ENCODE measurements around the gene WDR5.

The WDR5 gene

DNA sequence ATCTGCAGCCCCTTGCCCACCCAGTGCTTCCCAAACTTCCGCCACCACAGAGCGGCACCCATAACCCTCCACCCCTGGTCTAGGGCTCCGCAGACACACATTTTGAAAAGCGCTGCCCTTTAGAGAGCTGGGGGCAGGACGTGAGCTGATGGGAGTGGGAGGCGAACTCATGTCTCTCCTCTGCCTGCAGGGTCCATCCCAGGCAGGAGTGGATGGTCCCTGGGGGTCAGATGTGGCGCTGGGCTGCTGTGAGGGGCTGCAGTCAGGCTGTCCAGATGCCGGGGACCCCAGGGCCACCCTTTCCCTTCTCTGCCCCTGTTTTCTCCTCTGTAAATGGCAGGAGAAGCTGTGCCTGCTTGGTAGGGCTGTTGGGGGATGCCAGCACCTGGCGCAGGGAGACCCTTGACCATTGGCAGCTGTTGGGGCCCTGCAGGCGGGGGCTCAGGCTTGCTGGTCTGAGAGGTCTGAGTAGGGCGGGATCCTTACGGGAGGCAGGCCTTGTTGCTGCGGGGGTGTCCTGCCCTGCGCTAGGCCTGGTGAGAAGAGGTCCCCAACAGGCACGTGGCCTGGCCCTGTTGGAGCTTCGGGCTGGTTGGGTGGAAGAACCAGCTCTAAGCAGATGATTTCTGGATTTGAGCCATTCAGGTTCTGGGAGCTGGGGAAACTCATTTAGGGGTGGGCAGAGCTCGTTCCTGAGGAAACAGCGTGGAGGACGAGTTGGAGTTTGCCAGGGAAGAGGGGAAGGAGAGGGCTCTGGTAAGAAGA lies 38.8 kb downstream of the WDR5 start:
- no peak for DNase-seq

DNA sequence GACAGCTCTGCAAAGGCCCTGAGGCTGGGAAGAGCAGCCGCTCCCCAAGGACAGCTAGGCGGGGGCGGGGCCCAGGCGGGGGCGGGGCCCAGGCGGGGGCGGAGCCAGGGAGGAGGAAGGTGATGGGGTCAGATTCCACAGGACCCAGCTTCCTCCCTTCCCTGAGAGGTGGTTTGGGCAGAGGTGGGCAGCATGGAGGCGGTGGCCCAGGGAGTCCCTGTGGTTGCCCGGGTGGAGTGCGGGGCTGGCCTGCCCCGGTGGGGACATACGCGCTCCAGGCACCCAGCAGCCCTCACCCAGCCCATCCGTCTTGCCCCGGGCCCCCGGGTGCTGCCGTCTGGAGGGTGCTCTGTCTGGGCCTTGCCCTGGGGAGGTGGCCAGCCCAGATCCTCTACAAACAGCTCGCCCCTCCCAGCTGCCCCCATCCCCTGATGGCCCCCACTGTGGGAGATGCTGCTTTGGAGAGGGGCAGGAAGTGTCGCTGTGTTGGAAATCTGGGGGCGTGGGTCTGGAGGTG lies 39.5 kb downstream of the WDR5 start:
- no peak for DNase-seq

DNA sequence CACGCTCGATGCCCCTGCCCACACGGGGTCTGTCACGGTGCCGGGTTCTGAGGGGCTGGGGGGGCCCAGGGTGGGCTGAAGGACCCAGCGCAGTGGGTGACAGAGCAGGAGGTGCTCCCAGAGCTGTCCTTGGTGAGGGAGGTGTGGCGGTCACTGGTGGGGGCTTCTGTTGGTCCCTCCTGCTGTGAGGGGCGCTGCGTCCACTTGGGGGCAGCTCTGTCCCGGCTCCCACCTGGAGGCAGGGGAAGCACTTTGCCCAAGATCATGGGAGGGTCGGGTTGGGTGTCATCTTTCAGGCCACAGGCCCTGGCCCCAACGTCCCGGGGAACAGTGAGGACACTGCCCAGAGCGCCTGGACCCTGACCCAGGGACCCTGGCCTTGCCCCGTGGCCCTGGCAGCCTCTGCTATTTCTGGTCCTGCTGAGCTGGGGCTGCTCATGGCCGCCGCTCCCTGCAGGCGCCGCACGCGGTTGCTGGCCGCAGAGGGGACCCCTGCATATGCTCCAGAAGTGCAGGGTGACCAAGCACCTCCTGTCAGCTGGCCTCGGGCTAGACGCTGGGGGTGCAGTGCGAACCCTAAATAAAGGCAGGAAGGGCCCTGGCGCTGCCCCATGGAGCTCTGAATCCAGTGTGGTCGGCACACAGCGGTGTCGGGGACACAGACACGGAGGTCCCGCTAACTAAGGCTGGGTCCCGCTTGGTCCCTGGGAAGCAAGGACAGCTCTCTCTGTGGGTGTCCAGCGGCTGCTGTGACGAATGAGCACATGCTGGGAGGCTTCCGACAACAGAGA lies 40.1 kb downstream of the WDR5 start:
- DNase-seq: no peak

DNA sequence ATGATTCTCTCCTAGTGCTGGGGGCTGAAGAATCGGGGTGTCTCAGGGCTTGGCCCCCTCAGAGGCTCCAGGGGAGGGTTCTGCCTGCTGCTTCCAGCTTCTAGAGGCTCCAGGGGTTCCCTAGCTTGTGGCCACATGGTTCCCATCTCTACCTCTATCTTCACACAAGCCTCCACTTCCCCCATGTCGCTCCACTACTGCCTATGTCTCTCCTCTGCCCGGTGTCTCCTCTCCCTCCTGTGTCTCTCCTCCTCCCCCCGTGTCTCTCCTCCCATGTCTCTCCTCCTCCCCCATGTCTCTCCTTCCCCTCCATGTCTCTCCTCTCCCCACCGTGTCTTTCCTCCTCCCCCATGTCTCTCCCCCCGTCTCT lies 40.7 kb downstream of the WDR5 start:
- no peak for DNase-seq

DNA sequence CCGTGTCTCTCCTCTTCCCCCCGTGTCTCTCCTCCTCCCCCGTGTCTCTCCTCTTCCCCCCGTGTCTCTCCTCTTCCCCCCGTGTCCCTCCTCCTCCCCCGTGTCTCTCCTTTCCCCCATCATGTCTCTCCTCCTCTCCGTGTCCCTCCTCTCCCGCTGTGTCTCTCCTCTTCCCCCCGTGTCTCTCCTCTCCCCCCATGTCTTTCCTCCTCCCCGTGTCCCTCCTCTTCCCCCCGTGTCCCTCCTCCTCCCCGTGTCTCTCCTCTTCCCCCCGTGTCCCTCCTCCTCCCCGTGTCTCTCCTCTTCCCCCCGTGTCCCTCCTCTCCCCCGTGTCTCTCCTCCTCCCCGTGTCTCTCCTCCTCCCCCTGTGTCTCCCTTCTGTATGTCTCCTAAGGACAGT lies 41.3 kb downstream of the WDR5 start:
- DNase-seq: no peak

DNA sequence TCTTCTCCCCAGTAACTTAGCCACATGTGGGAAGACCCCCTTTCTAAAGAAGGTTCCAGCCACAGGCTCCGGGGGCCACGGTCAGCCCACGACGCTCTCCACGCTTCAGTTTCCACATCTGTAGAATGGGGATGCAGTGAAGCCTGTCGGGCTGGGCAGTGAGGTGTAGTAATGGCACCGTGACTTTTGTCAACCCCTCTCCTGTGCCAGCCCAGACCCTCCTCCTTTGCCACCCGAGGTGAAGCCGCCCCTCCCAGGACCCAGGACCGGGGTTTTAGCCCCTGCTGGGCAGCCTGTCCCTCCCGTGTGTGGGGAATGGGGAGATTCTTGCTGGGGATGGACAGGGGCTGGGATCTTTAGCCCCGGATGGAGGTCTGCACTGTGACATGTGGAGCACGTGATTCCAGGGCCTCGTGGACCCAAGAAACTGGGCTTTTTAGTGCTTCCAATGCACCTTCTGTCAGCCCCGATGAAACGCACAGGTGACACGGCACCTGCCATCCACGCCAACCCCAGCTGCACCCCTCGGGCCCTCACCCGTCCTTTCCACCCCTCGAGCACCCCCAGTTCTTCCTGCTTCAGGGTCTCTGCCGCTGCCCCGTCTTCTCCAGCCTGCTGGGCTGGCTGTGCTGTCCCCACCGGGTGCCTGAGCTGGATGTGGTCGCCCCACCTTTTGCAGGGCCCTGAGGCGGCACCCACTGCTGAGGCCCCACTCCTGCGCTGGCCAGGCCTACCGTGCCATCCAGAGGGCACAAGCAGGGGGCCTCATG lies 41.9 kb downstream of the WDR5 start:
- no peak for DNase-seq

DNA sequence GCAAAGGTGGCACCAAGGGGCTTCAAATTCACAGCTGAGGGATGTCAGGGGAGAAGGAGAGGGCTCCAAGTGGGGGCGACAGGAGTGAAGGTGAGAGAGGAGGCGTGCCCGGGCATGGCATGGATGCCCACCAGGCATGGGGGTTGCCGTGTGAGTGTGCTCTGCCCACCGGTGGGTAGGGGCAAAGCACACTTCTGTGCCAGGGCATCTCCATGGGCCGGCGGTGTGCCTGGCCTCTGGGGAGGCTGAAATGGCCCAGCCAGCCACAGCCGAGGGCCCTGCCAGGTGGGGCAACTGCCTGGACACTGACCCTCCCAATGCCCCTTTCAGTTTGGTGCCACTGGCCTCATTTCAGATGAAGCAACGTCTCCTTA lies 42.5 kb downstream of the WDR5 start:
- DNase-seq: no peak

DNA sequence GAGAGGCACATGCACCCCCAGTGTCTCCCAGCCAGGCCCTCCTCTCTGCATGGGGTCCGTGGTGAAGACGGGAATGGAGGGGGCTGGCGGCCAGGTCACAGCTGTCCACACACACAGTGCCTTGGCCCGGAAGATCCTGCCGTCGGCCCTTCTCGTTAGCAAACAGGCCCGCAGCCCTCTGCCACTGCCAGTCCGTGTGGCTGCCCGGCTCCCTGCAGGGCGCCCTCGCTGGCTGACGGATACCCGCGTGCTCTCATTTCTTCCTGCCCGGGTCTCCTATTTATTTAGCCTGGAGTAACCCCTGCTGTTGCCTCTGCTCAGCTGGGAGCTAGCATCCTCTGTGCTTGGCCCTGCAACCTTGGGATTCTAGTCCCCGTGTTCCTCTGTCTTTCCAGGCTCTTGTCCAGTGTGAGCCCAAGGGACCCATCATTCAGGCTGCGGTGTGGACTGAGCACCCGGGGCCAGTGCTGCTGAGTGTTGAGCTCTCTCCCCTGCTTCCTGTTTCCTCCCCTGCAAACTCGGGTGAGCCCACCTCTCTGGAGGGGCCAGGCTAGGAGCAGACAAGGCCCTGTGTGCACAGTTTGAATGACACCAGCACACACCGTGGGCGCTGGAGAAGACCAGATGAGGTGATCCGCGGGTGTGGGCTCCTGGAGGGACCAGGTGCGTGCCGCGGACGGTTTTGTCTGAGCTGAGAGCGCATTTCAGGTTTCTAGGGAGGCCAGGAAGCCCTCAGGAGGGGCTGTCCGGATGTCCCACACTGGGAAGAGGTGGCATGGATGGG lies 43.1 kb downstream of the WDR5 start:
- DNase-seq: no peak

DNA sequence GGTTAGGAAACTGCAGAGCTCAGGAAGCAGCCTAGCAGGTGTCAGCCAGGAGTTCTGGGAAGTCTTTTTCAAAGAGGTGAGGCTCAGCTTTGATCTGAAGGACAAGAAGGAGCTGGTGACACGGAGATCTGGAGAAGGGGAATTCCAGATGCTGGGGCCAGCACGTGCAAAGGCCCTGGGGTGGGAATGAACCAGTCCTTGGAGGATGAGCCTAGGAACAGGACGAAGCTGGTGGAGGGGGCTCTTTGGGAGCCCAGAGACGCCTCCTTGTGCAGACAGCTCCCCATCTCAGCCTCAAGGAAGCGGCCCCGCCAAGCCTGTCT lies 43.7 kb downstream of the WDR5 start:
- no peak for DNase-seq

DNA sequence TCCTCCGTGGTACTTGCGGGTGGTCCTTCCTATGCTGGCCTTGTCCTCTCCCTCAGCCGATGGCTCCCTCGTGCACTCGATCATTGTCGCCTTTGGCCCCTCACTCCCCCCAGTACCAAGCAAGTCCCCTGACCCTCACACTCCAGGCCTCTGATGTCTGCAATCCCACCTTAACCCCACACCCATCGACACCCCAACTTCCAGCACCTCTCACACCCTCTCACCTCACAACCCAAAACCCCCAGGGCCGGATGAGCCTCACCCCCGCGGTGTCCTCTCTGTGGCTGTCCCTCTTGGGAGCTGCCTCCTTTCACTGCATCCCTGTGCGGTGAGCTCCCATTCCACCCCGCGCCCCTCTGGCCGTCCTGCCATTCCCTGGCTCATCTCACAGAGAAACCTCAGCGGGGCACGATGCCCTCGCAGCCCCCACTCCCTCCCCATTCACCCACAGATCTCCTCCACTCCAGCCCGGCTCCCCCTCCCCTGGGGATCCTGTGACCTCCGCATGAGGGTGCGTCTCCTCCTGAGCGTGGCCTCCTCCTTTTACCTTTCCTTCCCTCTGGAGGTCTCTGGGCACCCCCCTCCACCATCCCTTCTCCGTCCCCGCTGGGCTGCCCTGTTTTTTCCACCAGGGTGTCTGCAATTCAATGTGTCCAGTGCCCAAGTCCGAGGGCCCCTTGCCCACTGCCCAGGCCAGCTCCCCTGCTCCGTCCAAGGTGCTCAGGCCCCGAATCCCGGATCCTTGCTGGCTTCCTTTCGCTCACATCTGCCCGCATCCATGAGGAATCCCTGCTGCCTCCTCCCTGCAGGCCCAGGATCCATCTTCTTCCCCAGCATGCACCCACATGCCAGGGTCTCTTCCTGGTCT lies 44.3 kb downstream of the WDR5 start:
- DNase-seq: no peak

DNA sequence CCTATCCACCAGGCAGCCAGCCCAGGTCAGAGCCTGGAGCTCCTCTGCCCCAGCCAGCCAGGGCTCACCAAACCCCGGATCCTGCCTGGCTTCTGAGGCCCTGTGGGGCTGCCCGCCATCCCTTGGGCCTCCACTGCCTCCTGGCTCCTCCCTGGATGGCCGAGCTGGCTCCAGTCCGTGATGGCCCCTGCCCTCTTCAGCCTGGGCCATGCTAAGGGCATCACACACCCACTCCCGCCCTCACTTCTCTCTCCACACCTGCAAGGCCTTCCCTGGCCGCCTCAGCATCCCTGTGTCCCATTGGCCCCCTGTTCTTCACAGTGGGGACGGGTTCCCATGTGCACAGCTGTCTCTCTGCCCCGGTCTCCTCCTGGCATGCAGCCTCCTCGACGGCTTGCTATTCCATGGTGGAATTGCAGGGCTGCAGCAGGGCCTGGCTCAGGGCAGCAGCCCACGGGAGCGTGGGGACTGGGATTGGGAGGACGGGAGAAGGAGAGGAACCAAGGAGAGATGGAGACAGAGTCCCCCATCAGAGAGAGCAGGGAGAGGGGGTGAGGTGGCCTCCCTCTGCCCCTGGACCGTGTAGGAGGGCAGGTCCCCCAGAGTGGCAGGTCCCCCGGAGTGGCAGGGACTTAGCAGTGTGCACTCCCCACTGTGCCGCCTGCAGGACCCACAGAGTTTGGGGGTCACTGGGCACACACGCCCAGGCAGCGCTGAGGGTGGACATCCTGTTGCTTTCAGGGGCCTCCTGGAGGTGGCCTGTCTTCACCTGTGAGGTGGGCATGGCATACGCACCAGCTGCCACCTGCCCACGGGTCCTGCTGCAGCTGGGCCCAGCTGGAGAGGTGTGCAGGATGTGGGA lies 45.1 kb downstream of the WDR5 start:
- no peak for DNase-seq

DNA sequence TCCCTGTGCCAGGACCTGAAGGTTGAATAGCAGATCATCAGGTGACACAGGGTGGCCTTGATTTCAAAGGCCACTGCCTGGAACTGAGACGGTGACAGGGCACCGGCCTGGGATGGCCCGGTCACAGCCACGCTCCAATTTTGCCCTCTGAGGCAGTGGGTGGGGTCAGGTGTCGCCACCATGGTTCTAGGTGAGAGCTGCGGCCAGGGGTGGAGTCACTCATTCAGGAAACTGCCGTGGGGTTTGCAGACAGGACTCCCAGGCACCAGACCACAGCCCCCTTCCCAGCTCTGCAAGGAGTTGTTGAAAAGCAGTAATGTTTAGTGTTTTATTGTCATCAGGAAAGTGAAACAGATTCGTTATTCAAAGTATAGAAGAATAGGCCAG lies 45.8 kb downstream of the WDR5 start:
- no peak for DNase-seq

DNA sequence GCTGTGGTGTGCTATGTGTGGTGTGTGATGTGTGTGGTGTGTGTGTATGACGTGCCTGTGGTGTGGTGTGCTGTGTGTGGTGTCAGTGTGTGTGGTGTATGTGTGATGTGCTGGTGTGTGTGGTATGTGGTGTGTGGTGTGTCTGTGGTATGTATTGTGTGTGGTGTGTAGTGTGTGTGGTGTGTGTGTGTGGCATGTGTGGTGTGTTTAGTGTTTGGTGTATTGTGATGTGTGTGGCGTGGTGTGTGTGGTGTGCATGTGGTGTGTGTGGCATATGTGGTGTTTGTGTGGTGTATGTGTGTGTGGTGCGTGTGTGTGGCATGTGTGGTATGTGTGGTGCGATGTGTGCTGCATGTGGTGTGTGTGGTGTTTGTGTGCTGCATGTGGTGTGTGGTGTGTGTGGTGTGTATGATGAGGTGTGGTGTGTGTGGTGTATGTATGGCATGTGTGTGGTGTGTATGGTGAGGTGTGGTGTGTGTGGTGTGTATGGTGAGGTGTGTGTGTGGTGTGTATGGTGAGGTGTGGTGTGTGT lies 46.7 kb downstream of the WDR5 start:
- no peak for DNase-seq

DNA sequence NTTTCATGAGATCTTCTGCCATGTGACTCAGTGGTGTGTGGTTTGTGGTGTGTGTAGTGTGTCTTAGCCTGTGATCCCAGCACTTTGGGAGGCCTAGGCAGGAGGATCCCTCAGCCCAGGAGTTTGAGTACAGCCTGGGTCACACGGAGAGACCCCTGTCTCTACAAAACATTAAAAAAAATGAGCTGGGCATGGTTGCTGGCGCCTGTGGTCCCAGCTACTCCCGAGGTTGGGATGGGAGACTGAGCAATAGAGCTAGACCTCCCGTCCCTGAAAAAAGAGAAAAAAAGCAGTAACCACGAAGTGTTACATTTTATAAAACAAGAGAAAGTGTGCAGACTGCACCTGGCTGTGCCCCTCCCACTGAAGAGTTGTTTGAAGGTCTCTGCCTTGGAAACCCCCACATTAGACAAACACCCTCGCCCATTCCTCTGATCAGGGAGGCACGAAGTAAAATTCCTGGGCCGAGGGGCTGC lies 49.7 kb downstream of the WDR5 start:
- DNase-seq: peak; percentile 37

DNA sequence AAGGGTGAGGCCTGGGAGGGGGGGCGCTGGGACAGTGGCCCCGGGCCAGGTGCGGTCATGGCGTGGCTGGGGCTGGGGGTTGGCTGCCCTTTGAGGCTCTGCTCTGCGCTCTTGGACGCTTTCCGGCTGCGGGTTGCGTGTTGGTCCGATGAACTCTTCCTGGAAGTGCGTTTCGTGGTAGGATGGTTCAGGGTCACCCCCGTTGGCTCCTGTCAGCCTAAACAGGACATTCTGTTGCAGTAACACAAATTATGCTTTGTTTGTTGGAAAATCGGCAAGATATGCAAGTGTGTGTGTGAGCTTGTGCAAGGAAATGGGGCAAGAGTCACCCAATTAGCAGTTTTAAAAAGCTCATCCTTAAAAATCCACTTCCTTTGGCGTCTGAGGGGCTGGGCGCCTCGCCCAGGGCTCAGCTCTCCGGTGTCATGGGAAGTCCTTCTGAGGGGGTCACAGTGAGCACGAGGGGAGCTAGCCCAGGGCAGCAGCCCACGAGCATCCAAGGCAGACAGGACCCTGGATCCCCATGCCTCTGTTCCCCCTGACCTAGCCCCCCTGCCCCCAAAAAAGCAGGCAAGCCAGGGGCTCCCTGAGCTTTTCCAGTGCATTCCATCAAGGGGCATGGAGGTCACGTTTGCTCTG lies 50.7 kb downstream of the WDR5 start:
- no peak for DNase-seq

DNA sequence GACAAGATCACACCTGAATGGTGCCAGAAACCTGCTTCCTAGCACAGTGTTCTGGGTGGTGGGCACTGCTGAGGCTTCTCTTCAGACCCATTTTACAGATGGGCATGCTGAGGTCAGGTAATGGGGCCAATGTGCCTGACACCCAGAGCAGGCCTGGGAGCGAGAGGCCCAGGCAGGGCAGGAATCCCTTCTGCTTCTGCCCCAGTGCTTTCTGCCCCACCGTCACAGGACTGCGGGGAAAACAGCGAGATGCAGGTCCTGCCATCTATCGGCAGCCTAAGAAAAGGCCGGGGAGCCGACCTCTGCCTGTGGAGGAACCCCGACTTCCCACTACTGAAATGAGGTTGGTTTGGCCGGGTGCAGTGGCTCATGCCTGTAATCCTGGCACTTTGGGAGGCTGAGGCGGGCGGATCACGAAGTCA lies 51.2 kb downstream of the WDR5 start:
- DNase-seq: no peak

DNA sequence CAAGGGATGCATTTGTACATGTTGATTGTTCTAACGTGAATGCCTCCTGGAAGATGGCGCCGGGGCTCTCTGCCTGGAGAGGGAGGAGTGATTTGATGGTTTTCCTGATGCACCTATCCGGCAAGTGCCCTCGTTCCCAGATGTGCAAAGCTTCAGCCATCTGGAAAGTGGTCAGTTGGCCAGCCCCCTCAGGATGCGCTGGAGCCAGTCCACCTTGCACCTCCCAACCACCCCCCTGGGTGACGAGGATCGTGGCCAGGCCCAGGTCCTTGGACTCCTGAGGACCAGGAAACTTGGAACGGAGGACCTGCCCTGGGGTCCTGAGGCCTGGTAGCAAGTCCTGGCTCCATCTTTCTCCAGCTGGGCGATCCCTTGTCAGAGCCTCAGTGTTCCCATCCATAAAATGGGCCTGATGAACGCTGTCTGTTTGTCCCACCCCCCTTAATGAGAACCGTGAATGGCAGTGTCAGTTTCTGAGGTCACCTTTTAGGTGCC lies 52.1 kb downstream of the WDR5 start:
- DNase-seq: no peak

DNA sequence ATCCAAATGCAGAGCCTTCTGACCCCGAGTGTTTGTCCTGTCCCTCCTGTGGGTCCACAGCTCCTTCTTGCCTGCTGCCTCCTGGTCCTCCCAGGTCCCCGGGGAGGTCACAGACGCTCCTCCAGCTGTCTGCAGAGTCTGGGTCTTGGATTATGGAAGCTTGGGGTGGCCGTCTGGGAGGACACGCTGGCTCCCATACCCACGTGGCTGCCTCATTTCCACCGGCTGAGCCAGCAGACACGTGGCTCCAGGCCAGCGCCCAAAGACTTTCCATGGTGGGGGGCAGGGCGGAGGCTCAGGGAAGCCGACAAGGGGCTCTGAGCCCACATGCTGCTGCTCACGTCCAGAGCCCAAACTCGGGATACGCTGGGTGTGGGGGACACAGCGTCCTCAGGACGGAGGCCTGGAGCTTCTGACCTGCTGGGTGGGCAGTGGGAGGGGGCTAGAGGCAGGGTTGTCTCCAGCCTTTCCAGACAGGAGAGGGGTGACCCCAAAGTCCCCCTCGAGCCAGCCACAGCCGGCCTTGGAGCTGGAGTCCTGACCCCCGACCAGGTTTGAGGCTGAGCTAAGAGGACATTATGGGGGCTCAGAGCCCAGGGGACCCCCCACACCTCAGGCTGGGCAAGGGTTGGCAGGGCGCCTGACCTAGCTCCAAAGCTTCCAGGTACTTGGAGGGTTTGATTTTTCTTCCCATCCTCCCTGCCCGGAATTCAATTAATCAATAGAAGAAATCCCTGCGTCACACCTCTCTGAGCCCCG lies 52.7 kb downstream of the WDR5 start:
- no peak for DNase-seq

DNA sequence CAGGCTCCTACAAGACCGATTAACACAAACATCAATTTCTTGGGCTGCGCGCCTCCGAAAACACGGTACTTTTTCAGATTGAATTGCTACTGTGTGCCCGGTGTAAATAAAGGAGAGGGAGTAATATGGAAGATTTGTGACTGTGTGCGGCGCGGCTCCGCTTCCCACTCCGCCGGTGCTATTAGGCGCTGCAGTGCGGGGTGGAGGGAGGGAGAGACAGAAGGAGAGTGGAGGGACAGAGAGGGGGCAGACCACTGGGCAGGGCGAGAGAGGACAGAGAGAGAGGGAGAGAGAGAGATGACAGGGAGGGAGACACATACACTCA lies 53.2 kb downstream of the WDR5 start:
- DNase-seq: no peak
